ENCODE data around the gene STX2.
"Not testable (repeated sequence)": the region's sequence is repeated elsewhere in the genome, so short reads cannot be mapped to it uniquely, and the experiment has no call there.

The STX2 gene

GRCh38 chr12:130838951-130839769 lies at the start of gene STX2:
Gene STX2 (minus strand): TSS chr12:130839250. CDS start chr12:130839099, 151 bp downstream.
- peak; percentile 90 for DNase-seq

- DNase-seq: not testable (repeated sequence)
These were observed 48.1 kb upstream of the STX2 start for GRCh38 chr12:130887190-130887589.

GRCh38 chr12:130881548-130881947 lies 42.5 kb upstream of the STX2 start:
- no peak for DNase-seq

GRCh38 chr12:130881046-130881445 lies 42.0 kb upstream of the STX2 start:
- DNase-seq: no peak

GRCh38 chr12:130880411-130880885 lies 41.4 kb upstream of the STX2 start:
- no peak for DNase-seq

GRCh38 chr12:130879781-130880389 lies 40.8 kb upstream of the STX2 start:
- no peak for DNase-seq

- DNase-seq: peak; percentile 6
These were observed 40.2 kb upstream of the STX2 start for GRCh38 chr12:130879212-130879686.

GRCh38 chr12:130878193-130879185 lies 39.4 kb upstream of the STX2 start:
- no peak for DNase-seq

- DNase-seq: no peak
These were observed 38.3 kb upstream of the STX2 start for GRCh38 chr12:130877333-130877732.

GRCh38 chr12:130876758-130877157 lies 37.7 kb upstream of the STX2 start:
- DNase-seq: no peak

- DNase-seq: no peak
These were observed 37.2 kb upstream of the STX2 start for GRCh38 chr12:130876297-130876696.

- DNase-seq: not testable (repeated sequence)
These were observed 36.7 kb upstream of the STX2 start for GRCh38 chr12:130875708-130876107.

GRCh38 chr12:130875193-130875592 lies 36.1 kb upstream of the STX2 start:
- DNase-seq: no peak

GRCh38 chr12:130874696-130875095 lies 35.6 kb upstream of the STX2 start:
- no peak for DNase-seq

GRCh38 chr12:130873825-130874224 lies 34.8 kb upstream of the STX2 start:
- DNase-seq: no peak

- no peak for DNase-seq
These were observed 34.2 kb upstream of the STX2 start for GRCh38 chr12:130873106-130873795.

- DNase-seq: peak; percentile 58
These were observed 33.4 kb upstream of the STX2 start for GRCh38 chr12:130872179-130873096.

GRCh38 chr12:130871286-130872178 lies 32.5 kb upstream of the STX2 start, which contains the start of gene RAN:
Gene RAN (plus strand): TSS chr12:130872066. CDS start chr12:130872594, 528 bp downstream.
- DNase-seq: peak; percentile 94

GRCh38 chr12:130870442-130871285 lies 31.6 kb upstream of the STX2 start:
- peak; percentile 63 for DNase-seq

Data from stimulated activated CD4-positive, alpha-beta T cell treated with anti-CD3 and anti-CD28 coated beads, Interleukin-4, amount 100 ng/mL, for 1 hour (primary cell).